HG03558 (cell line): ENCODE measurements around the gene MICAL3.

ENCODE experiments used
- ATAC-seq: cut with Tn5 transposase; IDR thresholded peaks from one replicate; pipeline ENCODE4 v1.9.1; 2021; ENCODE audit warnings: moderate number of reproducible peaks; ENCODE audit not compliant: unreplicated experiment; ENCODE audit errors: extremely low read depth

The MICAL3 gene

DNA sequence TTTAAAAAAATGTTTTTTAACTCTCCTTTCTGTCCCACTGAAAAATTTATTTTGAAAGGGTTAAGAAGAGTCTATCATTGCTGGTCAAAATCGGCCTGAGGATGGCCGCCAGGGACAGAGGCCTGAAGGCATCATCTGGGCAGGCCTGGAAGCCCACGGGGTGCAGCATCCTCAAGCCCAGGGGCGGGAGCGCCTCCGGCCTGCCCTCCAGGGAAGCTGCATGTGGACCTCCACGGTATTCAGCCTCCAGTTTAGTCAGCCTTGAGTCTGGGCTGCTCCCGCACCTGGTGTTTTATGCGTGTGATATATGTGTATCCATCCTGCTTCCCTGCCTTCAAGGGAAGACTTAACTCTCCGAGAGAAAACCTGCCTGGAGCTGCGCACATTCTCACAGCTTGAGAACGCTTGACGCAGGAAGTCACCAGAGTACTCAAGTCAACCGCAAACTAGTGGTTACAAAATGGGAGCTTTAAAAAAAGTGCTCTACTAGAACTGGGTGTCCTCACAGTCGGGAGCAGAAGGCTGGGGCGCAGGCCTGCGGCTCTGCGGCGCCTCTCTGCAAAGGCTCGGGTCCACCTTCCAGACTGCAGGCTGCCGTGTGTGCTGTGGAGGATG, 236.5 kb downstream of the MICAL3 start:
- no peak for ATAC-seq

DNA sequence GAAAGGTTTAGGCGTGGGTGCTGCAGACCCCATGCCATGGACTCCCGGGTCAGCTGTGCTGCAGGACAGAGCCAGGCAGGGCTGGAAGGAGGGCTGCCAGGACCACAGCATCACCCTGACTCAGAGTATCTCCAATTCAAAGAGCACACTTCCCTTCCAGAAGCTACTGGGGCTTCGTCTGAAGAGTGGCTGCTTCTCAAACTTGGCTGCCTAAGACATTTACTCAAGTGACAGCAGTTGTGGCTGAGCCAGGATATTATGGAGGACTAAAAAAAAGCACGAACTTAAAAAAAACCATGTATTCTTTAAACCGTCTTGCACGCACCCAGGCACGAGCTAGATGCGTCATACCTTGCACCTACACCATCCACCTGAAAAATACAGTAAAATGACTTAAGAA, 237.1 kb downstream of the MICAL3 start:
- no peak for ATAC-seq

DNA sequence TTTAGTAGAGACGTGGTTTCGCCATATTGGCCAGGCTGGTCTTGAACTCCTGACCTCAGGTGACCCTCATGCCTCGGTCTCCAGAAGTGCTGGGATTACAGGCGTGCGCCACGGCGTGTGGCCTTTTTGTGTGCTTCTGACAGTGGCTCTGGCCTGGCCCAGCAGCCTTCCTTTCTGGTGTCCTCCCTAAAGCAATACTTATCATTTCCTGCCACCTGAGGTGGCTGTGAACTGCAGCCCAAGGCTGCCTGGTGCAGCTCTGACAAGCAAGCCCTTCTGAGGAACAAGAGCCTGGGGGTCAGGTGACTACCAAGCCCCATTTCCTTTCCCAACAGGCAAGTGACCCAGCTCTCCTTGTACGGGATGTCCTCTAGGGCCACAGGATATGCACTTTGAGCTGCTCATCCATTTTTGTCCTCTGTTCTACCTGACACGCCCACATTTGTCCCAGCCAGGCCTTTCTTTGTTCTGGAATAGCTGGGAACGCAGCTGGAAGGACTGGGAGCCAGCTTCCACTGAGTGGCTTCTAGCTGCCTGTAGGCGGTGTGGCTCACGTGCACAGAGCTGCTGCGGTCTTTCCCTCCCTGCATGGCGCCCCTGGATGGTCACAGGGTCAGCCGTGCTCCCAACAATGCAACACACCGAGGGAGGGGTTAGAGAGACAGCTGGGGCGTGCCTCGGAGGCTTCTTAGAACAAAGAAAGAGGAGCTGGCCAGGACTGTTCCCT, 237.8 kb downstream of the MICAL3 start:
- ATAC-seq, result no peak

DNA sequence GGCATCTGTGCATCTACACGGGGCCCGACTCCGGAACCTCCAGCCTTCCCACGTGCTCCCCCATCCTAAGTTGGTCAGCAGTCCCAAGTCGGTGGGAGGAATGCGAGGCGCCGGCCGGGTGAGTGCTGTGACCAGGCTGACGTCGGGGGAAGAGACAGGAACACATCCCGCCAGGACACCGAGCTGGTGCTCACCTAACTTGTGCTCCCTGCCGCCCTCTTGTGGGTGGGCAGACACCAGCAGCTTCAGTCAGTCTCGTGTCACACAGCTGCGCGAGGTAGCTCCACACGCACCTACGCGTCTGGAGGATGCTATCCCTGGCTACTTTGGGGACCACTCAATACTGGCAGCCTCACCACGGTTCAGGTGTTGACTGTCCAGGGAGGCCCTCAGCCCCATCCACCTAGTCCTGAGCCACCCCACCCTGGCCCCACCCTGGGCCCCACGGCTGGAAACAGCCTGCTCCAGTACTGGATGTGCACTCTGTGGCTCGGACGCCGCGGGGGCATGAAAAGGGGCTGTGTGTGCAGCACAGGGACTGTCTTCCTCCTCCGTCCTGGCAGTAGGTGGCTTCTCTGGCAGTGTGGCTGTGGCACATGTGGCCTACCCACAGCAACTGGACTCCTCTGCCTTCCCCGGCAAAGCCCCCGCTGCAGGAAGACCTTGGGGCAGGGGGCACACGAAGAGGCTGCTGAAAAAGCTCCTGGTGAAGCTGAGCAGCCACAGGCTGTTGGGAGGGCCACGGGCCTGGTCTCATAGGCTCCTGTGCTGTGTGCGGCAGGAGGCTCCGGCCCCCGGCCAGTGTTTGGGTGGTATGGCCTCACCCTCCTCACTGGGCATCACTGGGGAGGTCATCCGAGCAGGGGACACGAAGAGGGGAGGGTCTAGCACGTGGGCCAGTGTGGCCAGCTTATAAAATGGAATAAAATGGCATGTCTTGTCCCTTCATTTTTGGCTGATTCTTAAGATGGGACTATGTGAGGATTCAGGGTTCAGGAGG, 238.9 kb downstream of the MICAL3 start:
- ATAC-seq, result no peak

DNA sequence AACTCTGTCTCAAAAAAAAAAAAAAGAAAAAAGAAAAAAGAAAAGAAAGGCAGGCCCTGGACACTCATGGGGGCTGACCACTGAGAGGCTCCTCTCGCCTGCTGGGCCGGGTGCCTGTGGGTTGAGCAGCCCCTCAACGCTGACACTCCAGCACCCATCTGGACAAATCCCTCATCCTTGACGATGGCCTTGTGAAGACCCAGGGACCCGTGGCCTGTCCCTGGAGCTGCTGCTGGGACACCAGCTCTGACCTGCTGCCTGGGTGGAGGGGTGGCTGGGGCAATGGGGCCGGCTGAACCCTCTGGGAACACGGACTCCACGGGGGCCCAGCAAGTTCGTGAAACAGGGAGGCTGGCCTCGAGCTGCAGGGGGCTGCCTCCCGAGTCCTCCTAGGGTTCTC, 239.6 kb downstream of the MICAL3 start:
- ATAC-seq, result no peak

DNA sequence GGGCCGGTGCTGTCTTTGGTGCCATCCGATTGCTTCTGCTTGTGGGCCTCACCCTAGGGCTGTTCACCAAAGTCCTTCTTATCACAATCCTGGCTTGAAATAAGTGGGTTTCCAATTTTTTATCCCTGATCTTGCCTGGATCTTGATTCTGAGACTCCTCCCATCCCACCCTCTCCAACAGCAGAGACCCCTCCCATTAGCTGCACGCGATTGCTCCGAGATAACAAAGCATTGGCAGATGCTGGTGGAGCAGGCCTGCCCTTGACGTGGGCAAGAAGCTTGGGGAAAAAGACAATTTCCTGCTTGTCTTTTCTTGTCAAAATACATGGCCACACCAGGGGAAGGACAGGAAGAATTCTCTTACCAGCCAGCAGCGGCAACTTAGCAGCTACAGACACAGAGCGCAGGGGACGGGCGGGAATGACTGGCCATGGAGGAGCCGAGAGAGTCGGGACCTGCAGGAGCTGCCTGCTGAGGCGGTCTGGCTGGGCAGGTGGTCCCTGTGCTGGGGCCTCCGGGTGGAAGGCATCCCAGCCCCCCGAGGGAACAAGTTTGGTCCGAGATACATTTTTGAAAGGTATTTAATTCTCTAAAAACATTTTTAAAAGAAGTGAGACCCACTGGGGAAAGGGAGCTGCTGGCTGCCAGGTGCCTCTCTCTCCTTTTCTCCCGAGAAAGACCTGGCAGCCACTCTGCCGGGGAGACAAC, 240.4 kb downstream of the MICAL3 start:
- no peak for ATAC-seq

DNA sequence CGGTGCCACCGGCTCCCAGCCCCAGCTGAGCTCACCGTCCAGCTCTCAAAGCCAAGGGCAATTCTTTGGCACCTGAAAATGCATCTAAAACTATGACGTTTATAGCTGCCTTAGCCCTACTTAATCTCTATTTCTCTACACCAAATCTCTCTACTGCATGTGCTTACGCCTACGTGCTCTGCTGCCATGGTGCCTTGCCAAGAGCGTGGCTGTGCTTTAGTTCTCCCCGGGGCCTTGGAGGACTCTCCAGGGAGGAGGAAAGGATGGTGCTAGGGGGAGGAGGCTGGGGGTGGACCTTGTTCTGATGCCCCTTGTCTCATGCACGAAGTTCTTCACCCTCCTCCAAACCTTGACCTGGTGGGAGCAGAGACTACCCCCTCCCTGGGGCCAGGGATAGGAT, 241.0 kb downstream of the MICAL3 start:
- ATAC-seq, result no peak

DNA sequence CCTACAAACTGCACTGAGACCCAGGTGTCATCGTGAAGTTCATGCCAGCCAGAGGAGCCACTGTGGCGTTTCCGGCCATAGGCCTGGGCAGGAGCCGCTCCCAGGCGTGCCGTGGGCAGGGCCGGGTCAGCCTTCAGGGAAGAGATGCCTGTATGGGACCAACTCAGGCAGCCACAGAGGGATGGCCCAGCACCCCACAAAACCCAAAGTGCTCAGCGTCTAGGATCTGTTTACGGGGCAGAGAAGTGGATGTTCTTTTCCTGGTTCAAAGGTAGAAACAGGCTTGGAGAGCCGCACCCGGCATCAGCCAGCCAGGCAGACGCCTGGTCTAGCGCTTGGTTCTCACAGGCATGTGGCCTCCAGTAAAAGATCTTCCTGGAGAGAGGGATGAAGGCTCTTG, 241.7 kb downstream of the MICAL3 start:
- ATAC-seq, result no peak

DNA sequence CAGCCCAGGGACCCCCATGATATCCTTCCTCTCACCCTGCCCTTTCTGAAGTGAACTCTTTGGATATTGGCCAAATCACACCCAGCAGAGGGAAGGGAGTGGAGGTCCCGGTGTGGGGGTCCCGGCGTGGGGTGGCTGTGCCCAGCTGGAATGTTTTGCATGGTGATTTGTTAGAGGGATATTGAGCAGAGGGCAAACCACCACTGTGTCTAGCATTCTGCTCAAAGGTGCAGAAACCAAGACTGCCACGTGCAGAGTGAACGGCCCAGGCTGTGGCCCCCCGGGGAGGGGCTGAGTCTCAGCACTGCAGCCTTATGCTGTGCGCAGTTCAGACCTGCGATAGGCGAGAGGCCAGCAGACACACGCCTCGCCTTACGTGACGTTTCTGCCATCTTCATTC, 242.2 kb downstream of the MICAL3 start:
- ATAC-seq, result no peak

DNA sequence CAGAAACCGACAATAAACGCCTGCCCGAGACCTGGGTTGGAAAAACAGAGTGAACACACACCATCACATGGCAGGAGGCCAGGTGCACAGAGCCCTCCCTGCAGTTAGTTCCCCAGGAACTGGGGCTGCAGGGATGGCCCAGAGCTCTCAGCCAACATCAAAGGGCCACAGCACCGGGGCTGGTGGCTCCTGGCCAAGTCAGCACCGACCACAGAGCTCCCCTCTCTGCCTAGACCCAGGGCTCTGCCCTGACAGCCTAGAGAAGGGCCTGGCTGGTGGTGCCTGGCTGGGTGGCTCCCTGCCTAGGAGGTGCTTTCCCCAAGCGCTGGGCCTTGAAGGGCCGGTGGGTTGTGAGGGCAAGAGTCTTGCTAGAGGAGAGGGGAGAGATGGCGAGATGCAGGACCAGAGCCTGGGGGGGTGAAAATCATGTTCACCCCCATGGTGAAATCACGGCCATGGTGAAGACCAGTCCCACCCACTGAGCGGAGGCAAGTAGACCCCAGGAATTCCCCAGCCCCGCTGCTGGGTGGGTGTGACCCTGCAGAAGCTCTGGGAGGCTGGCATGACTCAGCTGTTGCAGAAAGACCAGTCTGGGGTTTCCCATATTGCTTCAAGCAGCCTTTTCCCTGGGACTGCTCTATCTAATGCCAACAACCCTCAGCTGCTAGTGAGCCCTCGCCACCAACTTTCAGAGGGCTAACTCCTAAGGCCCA, 242.9 kb downstream of the MICAL3 start:
- ATAC-seq, result no peak

DNA sequence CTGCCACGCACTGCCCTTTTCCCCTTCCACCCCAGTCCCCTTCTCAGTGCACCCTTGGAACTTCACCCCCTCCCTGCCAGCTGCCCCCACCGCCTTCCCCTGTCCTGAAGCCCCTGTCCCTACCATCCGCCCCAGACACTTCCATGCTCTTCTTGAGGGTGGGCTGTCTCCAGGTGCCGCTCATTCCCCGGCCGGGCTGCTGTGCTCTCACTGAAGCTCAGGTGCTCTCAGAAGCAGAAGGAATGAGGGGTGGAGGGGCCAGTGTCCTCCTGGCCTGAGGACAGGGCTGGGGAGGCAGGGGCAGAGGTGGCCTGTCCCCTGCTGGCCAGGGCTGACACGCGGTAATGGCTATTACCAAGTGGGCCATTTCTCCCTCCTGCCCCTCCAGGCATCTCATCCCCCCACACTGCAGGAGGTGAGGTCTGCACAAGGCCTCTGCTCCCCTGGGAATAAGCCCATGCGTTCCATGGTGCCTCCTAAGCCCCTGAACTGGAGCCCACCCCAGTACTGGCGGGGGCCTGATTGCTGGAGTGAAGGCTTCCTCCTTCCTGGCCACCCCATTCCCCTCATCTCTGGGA, 243.5 kb downstream of the MICAL3 start:
- ATAC-seq, result no peak

DNA sequence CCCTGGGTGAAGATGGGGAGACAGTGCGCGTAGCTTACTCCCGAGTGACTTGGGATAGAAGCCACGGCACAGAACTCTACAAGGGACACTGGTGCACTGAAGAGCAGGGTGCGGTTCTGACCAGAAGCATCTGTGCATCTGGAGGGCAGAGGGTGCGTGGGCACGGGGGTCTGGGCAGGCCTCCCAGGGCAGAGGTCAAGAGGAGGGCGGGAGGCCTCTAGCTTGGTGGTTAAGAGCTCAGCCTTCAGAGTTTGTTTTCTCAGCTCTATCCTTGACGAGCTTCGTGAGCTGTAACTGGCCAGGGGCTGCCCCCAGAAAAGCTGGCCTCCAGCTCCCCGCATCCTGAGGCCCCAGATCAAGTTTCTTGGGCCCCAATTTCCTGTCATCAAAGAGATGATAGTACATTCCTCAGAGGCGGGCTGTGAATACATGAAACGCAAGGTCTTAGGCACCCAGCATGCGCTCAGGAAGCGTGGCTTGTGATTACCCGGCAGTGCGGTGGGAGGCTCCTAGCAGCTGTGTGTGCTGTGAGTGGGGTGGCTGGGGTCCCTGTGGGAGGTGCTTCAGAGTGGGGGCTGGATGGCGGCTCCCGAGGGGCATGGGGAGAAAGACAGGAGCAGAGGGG, 244.1 kb downstream of the MICAL3 start:
- no peak for ATAC-seq

DNA sequence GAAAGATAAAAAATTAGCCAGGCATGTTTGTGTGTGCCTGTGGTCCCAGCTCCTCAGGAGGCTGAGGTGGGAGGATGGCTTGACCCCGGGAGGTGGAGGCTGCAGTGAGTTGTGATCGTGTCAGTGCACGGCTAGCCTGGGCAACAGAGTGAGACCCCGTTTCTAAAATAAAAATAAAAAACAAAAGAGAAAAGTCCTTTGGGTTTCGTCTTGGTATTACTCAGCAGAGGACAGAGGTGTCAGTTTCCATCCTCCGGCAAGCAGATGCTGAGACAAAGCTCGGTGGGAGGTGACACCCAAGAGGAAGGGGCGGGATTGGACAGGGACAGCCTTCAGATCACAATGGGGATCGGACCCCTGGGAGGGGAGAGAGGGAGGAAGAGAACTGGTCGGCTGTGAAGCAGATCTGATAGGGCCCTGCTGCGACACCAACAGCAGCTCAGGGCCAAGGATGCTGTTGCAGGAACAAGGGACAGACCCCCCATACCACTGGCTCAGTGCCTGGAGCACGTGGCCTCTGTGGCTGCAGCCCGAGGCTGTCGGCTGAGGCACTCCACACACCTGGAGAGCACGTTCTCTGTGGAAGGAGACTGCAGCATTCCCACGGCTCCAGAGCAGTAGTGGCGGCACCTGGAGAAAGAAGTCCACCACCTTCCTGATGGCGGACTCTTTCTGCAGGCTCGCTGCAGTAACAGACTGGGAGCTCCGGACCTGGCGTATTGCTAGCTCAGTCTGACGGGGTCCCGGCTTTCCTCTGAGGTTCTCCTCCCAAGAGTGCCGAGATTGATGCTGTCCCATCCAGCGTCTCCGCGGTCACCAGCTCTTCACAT, 244.9 kb downstream of the MICAL3 start:
- no peak for ATAC-seq

DNA sequence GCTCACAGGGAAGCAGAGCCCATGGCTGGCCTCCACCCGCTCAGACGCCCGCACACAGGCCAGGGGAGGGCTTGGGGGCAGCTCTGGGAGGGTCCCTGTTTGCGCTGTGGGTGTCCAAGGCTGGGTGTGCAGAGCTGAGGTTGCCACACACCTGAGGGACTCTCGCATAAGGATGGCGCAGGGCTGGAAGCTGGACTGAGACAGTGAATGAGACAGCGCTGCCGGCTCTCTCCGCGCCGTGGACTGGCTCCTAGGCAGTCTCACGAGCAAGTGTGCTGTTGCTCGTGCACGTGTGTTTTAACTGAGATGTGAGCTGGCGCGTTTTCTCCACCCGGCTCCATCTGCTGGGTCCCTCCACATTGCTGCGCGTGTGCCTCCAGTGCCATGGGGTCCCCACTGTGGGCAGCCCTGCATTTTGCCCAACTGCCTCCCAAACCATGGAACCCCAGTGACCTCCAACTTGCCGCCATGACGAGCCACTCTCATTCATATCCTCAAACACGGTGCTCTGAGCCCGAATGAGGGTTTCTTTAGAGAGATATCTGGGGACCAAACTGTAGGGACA, 245.9 kb downstream of the MICAL3 start:
- no peak for ATAC-seq

DNA sequence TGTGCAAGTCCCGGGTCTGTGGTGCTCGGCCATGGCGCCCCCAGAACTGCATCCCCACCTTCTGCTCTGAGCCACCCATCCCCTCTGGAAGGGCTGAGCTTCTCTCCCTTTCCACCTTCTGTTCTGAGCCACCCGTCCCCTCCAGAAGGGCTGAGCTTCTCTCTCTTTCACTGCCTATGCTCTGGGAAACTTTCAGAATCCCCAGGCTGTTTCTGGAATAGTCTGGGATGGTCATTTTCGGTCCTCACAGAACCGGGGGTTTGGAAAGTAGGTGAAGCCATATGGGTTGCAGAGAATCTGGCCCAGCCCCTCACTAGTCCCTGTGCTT, 246.7 kb downstream of the MICAL3 start:
- no peak for ATAC-seq

DNA sequence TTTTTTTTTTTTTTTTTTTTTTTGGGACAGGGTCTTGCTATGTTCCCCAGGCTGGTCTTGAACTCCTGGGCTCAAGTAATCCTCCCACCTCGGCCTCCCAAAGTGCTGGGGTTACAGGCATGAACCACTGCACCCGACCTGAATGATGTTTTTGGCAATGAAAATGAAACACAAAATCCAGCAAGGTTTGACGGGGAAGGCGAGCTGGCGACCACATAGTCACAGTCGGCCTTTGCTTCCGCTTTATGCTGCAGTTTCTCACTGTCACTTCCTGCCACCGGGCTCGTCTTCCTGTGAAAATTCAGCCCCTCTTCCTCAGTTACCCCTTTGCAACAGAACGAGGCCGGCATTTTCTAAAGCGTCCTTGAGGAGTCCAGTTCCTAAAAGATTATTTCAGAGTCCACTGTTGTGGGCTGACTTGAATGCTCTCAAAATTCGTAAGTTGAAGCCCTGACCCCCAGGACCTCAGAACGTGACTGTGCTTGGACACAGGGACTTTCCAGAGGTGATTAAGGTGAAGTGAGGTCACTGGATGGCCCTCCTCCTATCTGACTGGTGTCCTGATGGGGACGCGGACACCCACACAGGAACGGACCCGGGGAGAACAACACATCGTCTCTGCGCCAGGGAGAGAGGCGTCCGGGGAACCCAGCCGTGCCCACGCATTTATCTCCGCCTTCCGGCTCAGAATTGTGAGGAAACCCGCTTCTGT, 247.2 kb downstream of the MICAL3 start:
- no peak for ATAC-seq

DNA sequence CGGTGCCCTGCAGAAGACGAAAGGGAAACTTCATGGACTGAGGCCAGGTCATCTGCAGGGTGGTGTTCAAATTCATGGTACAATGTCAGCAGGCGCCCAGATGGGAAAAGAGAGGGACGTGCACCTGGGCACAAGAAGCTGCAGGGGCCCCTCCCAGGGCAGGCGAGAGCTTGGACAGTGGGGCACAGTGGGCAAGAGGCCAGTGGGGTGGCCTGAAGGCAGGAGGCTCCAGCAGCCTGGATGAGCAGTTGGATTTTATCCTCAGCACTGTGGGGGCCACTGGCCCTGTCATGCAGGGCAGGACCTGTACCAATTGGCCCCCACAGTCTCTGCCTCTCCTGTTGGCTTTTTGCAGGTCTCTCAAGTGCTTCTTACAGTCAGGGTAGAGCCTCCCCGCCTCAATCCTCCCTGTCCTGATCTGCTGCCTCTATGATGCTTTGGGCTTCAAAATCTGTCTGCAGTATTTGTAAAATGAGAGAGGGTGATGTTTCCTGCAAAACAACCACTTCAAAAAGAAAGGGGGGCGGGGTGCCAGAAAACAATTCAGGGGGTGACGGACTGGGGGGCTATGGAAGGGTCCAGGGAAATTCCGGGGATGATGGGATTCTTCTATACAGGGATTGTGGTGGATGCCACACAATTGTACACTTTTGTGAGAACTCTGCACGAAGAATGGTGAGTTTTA, 248.4 kb downstream of the MICAL3 start:
- no peak for ATAC-seq
